ENCODE results near the gene NPEPL1.

- TF ChIP-seq YY1 (IDR thresholded peaks at IDR 0.05; ENCODE audit: insufficient read depth, insufficient read length) (no peak), ZNF274 (IDR thresholded peaks at IDR 0.05; ENCODE audit: low read depth, low read length) (no peak), SUZ12 (IDR thresholded peaks at IDR 0.05; ENCODE audit: extremely low read depth, insufficient read depth, insufficient read length) (no peak)
Measured at GRCh38 chr20:58719971-58720371, 27.4 kb downstream of the NPEPL1 start.
